NCI-H1694 (cell line): ENCODE measurements around the gene MCTP1.

Source experiments
- DNase-seq: peaks from one replicate; lab custom pipeline; 2025; lab: John Stamatoyannopoulos, UW

The MCTP1 gene

GRCh38 chr5:94759961-94760360 lies 524.9 kb downstream of the MCTP1 start:
- DNase-seq, result no peak

GRCh38 chr5:94759022-94759421 lies 525.9 kb downstream of the MCTP1 start:
- no peak for DNase-seq

DNA sequence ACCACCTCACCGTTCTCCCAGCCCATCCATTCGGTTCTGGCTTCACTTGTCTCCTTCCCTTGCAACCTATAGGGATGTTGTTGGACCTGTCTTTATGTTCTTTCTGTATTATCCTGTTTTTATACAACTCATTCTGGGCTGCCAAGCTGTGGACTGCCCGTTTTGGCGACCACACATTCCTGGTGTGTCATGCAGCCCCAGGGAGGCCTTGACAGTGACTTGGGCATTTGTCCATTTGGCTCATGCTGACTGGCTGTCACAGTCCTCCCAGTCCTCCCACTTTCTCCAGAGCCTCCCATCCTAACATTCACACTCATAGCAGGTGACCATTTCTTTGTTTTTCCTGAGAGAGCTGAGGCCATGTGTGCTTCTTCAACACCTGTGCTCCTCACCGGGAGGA lies 530.1 kb downstream of the MCTP1 start:
- DNase-seq, result no peak

GRCh38 chr5:94751460-94751859 lies 533.4 kb downstream of the MCTP1 start:
- no peak for DNase-seq

DNA sequence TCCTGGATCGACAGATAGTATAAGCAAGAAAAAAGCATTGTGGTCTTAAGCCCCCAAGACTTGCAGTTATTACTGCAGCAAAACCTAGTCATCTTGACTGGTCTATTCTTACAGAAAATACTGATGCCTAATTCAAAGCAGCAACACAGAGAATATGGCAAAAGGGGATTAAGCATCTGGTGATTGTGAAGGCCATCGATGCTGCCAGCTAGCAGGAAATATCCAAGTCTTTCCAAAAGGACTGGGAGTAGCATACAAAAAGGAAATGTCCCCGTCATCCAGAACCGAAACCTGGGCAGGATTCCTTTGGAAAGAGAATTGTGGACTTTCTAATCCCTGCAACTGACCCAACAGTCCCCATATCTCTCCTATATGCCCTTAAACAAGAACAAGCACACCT lies 534.2 kb downstream of the MCTP1 start:
- DNase-seq, result no peak

- no peak for DNase-seq
Measured at GRCh38 chr5:94749042-94749441, 535.9 kb downstream of the MCTP1 start.

DNA sequence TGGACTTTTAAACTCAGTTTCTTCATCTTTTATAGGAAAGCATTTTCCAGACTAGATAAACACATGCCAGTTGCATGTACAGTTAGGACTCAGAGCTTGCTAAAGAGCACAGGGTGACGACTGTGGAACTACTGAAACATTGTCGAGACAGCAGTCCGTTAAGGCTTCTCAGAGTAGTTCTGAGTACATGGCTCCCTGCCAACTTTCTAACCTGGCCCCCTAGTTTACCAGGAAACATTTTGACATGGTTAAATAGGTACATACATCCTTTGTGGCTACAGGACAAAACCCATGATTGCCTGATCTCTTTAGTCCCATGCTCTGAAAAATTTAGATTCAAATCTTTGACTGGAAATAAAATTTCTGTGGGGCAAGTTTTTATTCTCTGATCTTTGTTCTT lies 536.7 kb downstream of the MCTP1 start:
- DNase-seq, result no peak

DNA sequence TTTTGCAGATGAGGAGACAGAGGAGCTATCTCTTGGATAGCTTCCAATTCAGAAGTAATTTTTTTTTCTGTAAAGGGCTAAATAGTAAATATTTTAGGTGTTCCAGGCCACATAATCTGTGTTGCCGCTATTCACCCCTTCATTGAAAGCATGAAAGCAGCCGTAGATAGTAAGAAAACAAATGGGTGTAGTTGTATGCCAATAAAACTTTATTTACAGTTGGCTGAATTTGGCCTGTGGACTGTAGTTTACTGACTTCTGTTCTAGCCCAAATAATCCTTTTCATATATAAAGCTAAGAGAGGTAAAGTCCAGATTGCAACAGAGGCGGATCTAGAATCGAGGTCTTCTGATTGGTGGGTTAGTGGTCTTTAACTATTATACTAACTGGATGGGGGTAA lies 537.5 kb downstream of the MCTP1 start:
- no peak for DNase-seq

- no peak for DNase-seq
Measured at GRCh38 chr5:94746731-94747124, 538.2 kb downstream of the MCTP1 start.

- DNase-seq, result no peak
Measured at GRCh38 chr5:94745786-94746730, 538.8 kb downstream of the MCTP1 start.

- DNase-seq, result no peak
Measured at GRCh38 chr5:94744906-94745305, 540.0 kb downstream of the MCTP1 start.

GRCh38 chr5:94742852-94743251 lies 542.0 kb downstream of the MCTP1 start:
- DNase-seq, result no peak

- no peak for DNase-seq
Measured at GRCh38 chr5:94740286-94740685, 544.6 kb downstream of the MCTP1 start.

GRCh38 chr5:94736498-94736897 lies 548.4 kb downstream of the MCTP1 start:
- DNase-seq, result no peak

- DNase-seq, result no peak
Measured at GRCh38 chr5:94731471-94731870, 553.4 kb downstream of the MCTP1 start.

- no peak for DNase-seq
Measured at GRCh38 chr5:94725142-94725541, 559.8 kb downstream of the MCTP1 start.

DNA sequence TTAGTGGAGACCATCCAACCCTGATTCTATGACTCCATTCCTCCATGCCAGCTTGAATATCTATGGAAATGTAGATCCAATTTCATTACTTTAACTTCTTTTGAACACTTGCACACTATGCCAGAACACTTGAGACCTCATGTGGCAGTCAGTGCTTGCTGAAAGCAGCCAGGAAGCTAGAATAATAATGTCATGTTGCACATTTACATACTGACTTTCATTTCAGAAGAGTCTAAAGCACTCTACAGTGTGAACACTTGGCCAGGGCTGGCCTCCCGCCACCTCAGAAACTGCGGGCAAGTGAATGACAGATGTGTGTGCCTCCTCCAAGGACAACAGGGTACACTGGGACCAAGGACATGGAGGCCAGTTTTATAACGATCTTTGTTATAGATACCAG lies 569.1 kb downstream of the MCTP1 start:
- no peak for DNase-seq

- DNase-seq, result no peak
Measured at GRCh38 chr5:94711785-94712184, 573.1 kb downstream of the MCTP1 start.

GRCh38 chr5:94709277-94709676 lies 575.6 kb downstream of the MCTP1 start:
- no peak for DNase-seq

DNA sequence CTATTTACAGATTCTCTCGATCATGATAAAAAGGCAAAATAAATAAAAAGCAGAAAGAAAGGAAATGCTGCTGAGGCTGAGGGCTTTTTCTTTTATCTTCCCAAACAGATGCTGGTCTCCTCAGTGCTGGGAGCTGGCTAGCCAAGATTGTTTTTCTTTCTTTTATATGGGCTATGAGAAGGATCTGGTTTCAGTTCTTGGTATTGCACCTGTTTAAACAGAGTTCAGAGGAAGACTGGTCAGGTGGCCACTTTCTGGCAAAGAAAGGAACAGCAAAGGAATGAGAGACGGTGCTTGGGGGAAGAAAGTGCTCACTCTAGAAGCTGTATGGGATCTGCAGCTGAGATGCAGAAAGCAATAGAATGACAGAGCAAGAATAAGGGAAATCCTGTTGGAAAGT lies 577.5 kb downstream of the MCTP1 start:
- no peak for DNase-seq

GRCh38 chr5:94705427-94705826 lies 579.5 kb downstream of the MCTP1 start:
- no peak for DNase-seq

- DNase-seq, result no peak
Measured at GRCh38 chr5:94702729-94703128, 582.2 kb downstream of the MCTP1 start.

DNA sequence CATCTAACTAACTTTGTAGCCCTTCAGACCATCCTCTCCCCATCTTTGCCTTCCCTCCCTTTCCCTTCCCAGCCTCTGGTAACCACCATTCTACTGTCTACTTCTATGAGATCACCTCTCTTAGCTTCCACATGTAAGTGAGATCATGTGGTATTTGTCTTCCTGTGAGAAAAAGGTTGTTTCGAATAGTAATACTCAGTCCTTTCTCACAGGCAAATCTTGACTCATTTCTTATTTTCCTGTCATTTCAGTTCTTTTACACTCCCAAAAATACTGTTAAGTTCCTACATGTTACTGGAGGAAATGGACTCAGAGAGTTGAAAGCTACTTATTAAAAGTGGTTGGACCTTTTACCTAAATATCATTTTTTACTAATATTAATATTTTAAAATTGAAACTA lies 584.3 kb downstream of the MCTP1 start:
- no peak for DNase-seq

- DNase-seq, result no peak
Measured at GRCh38 chr5:94699562-94699961, 585.3 kb downstream of the MCTP1 start.
